KMS-11 (cell line): ENCODE data around the gene ABLIM2.

Experiments used
- H2AFZ ChIP-seq: fragments of 200-600 bp; sonication (generic); 2 replicates; pipeline ENCODE4 v1.6.1; 2016; ENCODE audit warnings: antibody characterized with exemption, mixed run types, low read depth
- H3K27ac ChIP-seq: fragments of 200-600 bp; sonication (generic); 2 replicates; pipeline ENCODE4 v1.6.1; 2016; ENCODE audit warnings: mild to moderate bottlenecking, mixed run types
- H3K27me3 ChIP-seq: fragments of 200-600 bp; sonication (generic); 2 replicates; pipeline ENCODE4 v1.6.1; 2017; ENCODE audit warnings: mild to moderate bottlenecking, low read depth, mixed run types, moderate library complexity; ENCODE audit not compliant: insufficient read depth
- H3K36me3 ChIP-seq: fragments of 200-600 bp; sonication (generic); 2 replicates; pipeline ENCODE4 v1.6.1; 2017; ENCODE audit warnings: mild to moderate bottlenecking, mixed run types; ENCODE audit not compliant: insufficient read depth
- H3K4me1 ChIP-seq: fragments of 200-600 bp; sonication (generic); 2 replicates; pipeline ENCODE4 v1.6.1; 2016; ENCODE audit warnings: mild to moderate bottlenecking, low read depth, mixed run types; ENCODE audit not compliant: poor library complexity, severe bottlenecking
- H3K4me2 ChIP-seq: fragments of 200-600 bp; sonication (generic); 2 replicates; pipeline ENCODE4 v1.7.0; 2016; ENCODE audit warnings: mild to moderate bottlenecking, mixed run types
- H3K4me3 ChIP-seq: fragments of 200-600 bp; sonication (generic); IDR thresholded peaks from 2 replicates; pipeline ENCODE4 v1.6.1; 2017; ENCODE audit warnings: low read depth, low read length, mixed read lengths; ENCODE audit not compliant: insufficient read depth
- H3K79me2 ChIP-seq: fragments of 200-600 bp; sonication (generic); 2 replicates; pipeline ENCODE4 v1.6.1; 2016; ENCODE audit warnings: low read depth, mixed run types; ENCODE audit not compliant: insufficient read depth
- H3K9ac ChIP-seq: fragments of 200-600 bp; sonication (generic); 2 replicates; pipeline ENCODE4 v1.6.1; 2016; ENCODE audit warnings: mild to moderate bottlenecking, mixed run types
- H4K20me1 ChIP-seq: fragments of 200-600 bp; sonication (generic); 2 replicates; pipeline ENCODE4 v1.6.1; 2016; ENCODE audit warnings: mild to moderate bottlenecking, mixed run types; ENCODE audit not compliant: insufficient read depth
- CTCF ChIP-seq: fragments of 200-600 bp; sonication (generic); conservative IDR thresholded peaks from 2 replicates; pipeline ENCODE4 v1.6.1; 2017; ENCODE audit warnings: low read depth, mild to moderate bottlenecking, antibody characterized with exemption, low read length, moderate library complexity, mixed read lengths

ABLIM2 gene

DNA sequence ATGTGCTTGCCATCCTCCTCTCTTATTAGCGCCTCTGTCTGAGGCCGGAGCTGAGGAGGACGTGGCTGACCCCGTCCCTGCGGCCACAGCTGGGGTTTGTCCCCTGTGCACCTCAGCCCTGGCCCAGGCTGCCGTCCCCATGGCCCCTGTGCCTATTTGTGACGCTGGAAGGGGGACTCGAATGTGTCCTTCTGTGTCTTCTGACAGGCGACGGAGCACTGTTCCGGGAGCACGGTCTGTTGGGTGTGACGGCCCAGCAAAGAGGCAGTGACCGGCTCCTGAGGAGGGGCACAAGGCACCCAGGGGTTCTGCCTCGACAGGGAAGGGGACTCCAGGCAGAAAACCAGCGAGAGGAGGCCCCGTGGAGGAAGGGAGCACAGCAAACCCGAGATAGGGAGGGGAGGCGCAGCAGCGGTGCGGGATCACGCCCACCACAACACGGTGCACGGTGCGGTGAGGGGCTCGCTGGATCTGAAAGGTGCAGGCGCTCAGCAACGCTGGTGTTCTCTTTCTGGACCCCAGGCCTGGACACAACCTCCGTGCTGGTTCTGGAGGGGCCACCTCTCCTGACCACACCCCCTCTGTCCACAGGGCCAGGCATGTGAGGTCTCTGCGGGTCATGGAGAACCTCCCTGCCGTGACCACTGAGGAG lies 46.1 kb upstream of the ABLIM2 start:
- Histone ChIP-seq H3K79me2 (no peaks in the 10 kb centered on the region), H2AFZ (no peak overlapping the region), H3K36me3 (no peaks in the 10 kb centered on the region), H3K4me3 (no peak overlapping the region), H3K27me3 (no peaks in the 10 kb centered on the region), H4K20me1 (no peaks in the 10 kb centered on the region), H3K4me2 (no peak overlapping the region), H3K27ac (no peak overlapping the region), H3K9ac (no peak overlapping the region), H3K4me1 (no peaks in the 10 kb centered on the region)
- no peak for TF ChIP-seq CTCF

DNA sequence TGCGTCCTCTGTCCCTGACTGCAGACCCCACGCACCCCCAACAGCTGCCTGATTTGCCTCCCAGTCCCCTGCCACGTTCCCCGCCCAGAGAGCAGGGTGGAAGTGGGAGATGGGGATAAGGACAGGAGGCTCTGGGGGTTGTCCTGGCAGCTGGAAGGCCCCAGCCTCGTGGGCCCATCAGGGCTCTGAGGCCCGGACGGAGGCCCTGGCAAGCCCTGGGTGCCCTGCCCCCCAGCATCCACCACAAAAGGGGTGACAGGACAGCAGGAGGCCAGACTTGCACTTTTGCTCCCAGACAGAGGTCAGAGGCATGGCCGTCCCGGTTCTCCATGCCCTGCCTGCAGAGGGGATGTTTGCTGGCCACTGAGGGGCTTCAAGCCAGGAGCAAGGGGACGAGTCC lies 45.2 kb upstream of the ABLIM2 start:
- Histone ChIP-seq H3K4me3 (no peak overlapping the region), H3K79me2 (no peaks in the 10 kb centered on the region), H3K9ac (no peak overlapping the region), H3K4me2 (no peak overlapping the region), H3K27ac (no peak overlapping the region), H2AFZ (no peak overlapping the region), H4K20me1 (no peaks in the 10 kb centered on the region), H3K27me3 (no peaks in the 10 kb centered on the region), H3K4me1 (no peaks in the 10 kb centered on the region), H3K36me3 (no peaks in the 10 kb centered on the region)
- TF ChIP-seq CTCF, result no peak

GRCh38 chr4:8203052-8203401 lies 44.4 kb upstream of the ABLIM2 start:
- Histone ChIP-seq H4K20me1 (no peaks in the 10 kb centered on the region), H3K4me2 (no peak overlapping the region), H3K27me3 (no peaks in the 10 kb centered on the region), H3K36me3 (no peaks in the 10 kb centered on the region), H3K4me1 (no peaks in the 10 kb centered on the region), H3K4me3 (no peak overlapping the region), H2AFZ (no peak overlapping the region), H3K27ac (no peak overlapping the region), H3K79me2 (no peaks in the 10 kb centered on the region), H3K9ac (no peak overlapping the region)
- no peak for TF ChIP-seq CTCF

DNA sequence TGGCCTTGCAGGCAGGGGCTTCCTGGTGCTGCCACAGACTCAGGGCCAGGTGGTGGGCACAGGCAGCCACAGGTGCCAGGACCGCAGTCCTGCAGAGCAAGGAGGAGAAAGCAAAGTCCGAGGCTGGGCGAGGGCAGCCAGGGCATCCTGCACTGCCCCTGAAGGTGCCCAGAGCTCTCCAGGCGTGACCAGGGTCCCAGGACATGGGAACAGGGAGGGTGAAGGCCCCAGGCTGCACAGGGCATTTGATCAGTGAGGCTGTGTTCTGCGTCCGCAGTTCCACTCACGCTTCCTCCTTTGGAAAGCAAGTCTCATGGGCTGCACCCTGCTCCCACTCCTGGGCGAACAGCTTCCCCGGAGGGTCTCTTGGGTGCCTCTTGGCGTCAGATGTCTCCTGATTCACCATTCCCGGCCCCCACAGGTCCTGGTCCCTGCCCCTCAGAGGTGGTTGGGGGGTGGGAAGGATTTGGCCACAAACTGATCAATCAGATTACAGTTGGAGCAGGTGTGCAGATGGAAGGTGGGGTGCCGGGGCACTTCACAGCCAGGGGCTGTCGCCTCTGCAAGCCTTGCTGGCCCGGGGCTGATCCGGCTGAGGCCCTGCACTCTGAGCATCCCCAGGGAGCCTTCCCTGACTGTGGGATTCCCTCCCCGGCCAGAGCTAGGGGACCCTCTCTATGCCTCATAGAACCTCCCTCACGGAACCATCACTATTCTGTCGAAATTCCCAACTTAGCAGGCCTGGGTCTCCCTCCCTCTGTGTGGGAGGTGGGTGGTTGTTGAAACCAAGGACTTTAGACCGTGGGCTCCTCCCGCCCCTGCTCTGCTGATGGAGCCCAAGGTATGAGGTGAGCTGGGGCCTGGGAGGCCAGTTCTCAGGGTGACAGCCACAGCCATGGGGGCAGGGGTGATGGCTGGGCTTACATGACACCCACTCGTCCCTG lies 43.8 kb upstream of the ABLIM2 start:
- H2AFZ ChIP-seq, result no peak overlapping the region
- no peaks in the 10 kb centered on the region for H3K4me1 ChIP-seq
- no peaks in the 10 kb centered on the region for H3K36me3 ChIP-seq
- no peak overlapping the region for H3K27ac ChIP-seq
- H4K20me1 ChIP-seq, result no peaks in the 10 kb centered on the region
- H3K9ac ChIP-seq, result no peak overlapping the region
- no peaks in the 10 kb centered on the region for H3K79me2 ChIP-seq
- no peak overlapping the region for H3K4me3 ChIP-seq
- no peak overlapping the region for H3K4me2 ChIP-seq
- no peak for TF ChIP-seq CTCF
- no peaks in the 10 kb centered on the region for H3K27me3 ChIP-seq
